ENCODE data around the gene EVA1C.
"Not testable (repeated sequence)": the region's sequence is repeated elsewhere in the genome, so short reads cannot be mapped to it uniquely, and the experiment has no call there.

The EVA1C gene, protein sequence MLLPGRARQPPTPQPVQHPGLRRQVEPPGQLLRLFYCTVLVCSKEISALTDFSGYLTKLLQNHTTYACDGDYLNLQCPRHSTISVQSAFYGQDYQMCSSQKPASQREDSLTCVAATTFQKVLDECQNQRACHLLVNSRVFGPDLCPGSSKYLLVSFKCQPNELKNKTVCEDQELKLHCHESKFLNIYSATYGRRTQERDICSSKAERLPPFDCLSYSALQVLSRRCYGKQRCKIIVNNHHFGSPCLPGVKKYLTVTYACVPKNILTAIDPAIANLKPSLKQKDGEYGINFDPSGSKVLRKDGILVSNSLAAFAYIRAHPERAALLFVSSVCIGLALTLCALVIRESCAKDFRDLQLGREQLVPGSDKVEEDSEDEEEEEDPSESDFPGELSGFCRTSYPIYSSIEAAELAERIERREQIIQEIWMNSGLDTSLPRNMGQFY

DNA sequence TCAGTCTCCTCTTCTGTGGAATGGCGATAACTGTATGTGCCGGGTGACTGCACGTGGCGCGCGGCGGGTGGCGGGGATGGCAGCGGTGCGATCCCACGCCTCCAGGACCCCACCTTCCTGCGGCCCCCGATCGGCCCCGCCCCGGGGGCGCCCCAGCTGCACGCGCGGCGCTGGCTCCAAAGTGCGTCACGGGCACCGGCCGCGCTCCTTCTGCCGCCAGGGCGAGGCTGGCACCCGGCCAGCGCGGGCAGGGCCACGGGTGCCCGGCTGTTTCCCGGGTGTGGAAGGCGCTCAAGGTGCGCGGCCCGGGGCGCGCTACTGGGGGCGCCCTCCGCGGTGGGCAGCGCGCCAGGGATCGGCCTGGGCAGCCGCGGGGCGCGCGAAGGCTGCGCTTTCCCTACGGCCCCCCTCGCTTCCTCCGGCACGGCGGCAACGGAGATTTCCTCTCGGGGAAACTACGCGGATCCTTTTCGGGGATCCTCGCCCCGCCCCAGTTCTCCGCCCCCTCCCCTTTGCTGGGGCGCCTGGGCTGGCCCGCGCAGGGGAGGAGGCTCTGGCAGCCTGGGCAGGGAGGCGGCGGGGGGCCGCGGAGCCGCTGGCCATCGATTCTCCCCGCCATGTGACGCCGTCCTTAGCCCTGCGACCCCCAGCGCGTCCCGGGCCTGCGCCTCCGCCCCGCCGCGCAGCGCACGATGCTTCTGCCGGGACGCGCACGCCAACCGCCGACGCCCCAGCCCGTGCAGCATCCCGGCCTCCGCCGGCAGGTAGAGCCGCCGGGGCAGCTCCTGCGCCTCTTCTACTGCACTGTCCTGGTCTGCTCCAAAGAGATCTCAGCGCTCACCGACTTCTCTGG lies at the start of gene EVA1C:
Gene EVA1C (plus strand): TSS at position 545 of the 853 bp plus-strand sequence. CDS start 148 bp downstream, at position 693.
- DNase-seq (ENCODE audit: extremely low read depth in 1 of 2, low read depth in 1 of 2): peak in 1 of 2 donors; percentile 60

DNA sequence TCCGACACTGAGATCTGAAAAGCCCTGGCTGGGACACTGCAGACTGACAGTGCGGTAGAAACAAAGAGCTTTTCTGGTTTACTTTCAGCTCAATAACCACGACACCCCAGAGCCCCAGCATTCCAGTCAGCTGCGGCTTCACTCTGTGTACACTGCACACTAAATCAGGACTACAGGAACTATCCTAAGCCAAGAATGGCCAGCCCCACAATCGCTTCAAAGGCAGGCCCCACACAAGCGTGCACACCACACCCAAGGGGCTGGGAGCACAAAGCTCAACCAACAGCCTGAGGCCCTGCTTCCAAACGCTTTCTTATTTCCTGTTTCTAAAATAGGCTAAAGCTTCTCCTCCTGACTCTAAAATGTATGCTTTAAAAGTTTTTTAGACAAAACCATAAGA lies 48.1 kb upstream of the EVA1C start:
- DNase-seq (ENCODE audit: extremely low read depth in 1 of 2, low read depth in 1 of 2): no peak

DNA sequence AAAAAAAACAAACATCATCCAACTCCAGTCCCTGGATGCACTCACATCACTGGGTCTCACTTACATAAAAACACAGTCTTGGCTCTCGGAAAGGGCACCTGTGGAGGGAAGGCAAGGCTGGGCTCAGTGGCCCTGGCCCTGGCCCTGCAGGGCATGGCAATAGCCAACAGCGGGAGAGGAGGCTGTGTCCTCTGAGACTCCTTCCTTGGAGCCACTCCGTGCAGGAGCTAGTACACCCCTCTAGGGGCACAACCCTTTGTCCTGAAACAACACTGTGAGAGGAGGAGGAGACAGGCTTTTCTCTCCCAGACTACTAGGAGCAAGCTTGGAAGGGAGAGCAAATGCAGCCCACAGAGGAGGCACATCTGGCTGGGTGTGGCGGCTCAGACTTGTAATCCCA lies 47.7 kb upstream of the EVA1C start:
- DNase-seq (ENCODE audit: extremely low read depth in 1 of 2, low read depth in 1 of 2): no peak

DNA sequence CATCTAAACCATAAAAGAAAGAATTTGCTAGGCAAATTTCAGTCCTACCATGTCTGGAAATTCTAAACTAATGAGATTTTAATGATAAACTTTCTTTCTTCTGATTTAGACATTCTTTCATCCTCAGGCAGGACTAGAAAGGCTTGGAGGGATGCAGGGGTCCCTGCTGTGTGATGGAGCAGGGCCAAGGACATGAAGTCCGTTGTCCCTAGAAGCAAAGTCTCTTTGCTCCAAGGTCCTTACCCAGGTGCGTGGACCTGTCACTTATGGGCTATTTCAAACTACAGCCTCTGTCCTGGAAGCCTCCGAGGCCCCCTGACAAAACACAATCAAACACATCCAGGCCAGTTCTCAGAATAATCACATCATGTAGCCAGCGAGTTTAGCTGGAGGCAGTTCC lies 46.3 kb upstream of the EVA1C start:
- no peak for DNase-seq (ENCODE audit: extremely low read depth in 1 of 2, low read depth in 1 of 2)

DNA sequence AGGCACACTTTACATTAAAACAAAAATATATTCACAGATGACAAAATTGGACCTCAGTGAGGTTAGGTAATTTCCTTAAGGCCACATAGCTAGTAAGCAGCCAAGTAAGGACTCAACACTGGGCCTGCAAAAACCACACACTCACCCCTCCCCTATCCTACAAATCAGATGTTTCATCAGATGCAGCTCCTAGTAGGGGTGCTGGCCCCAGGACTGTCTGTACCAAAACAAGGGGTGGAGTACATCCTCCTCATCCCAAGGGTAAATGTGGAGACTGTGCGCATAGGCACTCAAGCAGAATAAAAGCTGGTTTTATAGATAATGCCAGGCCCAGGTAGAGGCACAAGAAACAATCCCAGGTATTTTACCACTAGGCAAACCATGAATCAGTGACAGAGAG lies 45.3 kb upstream of the EVA1C start:
- no peak for DNase-seq (ENCODE audit: extremely low read depth in 1 of 2, low read depth in 1 of 2)

DNA sequence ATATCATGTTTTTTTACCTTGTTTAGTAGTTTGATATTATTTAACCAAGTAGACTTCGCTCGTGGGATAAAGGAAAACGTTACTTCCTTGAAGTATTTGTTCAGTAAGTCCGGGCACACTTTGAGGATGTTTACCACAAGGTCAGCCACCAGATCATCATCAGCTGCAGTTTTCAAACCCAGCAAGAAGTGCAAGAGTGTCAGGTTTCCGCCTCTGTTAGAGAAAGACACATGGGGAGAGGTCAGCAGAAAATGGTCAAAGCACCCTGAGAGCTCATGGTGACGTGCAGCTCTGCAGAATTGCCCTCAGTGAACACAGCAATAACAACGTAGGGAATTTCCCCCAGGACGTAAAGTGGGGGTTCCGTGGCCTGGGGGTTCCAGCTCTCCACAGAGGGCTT lies 44.1 kb upstream of the EVA1C start:
- no peak for DNase-seq (ENCODE audit: extremely low read depth in 1 of 2, low read depth in 1 of 2)

DNA sequence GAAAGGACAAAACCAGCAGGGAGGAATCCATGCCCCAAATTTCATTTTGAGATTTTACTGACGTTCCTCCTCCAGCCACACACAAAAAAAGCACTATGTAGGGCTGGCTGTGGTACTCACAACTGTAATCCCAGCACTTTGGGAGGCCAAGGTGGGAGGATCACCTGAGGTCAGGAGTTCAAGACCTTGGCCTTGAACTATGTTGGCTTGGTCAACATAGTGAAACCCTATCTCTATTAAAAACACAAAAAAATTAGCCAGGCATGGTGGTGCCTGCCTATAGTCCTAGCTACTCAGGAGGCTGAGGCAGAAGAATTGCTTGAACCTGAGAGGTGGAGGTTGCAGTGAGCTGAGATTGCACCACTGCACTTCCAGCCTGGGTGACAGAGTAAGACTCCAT lies 43.5 kb upstream of the EVA1C start:
- not testable (repeated sequence) for DNase-seq (ENCODE audit: extremely low read depth in 1 of 2, low read depth in 1 of 2)

DNA sequence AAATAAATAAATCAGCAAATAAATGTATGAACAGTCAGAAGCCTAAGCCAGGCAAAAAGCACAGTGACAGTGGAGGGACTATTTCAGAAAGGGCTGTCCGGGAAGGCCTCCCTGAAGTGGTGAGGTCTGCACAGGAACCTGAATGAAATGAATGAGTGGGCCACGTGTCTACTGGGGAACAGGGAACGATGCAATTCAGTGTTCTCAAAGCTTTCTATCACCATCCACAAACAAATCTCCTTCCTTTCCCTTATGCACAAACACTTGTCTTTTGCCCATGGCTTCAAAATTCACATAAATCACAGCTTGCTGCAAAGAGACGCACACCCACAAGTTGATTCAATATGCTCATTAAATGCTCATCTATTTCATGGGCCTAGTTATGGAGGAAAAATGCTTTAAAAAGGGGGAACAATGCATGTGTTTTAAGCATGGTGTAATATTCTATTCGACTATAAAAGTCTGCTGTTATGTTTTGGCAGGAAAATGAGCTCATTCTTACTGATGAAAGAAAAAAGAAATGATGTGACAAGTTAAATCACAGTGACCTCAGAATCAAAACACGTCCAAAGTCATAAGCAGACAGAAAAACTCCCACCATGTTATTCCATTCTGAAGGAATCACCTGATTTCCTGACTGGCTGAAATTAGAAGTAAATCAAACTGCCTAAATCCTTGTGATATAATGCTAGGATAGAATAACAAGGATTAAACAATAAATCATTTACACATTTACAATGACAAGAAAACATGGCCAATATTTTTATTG lies 41.3 kb upstream of the EVA1C start:
- no peak for DNase-seq (ENCODE audit: extremely low read depth in 1 of 2, low read depth in 1 of 2)

DNA sequence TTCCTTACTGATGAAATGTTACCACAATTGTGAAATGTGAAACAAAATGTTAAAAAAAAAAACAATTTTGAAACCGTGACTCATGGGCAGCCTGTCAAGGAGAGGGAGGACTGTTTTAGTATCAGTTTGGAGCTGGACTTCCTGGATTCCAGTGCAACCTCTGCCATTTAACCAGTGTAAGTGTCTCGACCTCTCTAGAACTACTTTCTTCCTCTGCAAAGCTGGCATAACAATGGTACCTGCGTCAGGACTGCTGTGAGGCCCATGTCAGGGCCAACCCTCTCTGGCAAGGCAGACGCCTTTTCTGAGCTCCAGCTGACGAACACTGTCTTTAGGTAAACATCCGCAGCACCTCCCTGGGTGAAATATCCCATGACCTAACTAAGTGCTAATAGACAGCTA lies 40.6 kb upstream of the EVA1C start:
- no peak for DNase-seq (ENCODE audit: extremely low read depth in 1 of 2, low read depth in 1 of 2)

DNA sequence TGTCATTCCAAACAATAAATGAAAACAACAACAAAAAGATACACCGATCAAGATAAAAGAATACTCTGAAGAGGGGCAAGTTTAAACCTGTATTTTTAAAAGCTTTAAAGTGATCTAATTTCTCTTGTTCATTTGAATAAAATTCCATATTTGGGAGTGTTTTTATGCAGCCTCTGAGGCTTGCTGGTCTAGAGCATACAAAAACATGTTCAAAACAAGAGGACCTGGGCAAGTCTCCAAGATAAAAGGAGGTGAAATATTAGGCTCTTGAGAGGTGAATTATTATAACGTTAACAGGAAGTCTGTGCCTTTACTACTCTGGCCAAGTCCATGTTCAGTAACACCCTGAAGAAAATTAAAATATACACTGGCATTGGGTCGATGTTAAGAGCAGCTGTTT lies 39.8 kb upstream of the EVA1C start:
- no peak for DNase-seq (ENCODE audit: extremely low read depth in 1 of 2, low read depth in 1 of 2)

DNA sequence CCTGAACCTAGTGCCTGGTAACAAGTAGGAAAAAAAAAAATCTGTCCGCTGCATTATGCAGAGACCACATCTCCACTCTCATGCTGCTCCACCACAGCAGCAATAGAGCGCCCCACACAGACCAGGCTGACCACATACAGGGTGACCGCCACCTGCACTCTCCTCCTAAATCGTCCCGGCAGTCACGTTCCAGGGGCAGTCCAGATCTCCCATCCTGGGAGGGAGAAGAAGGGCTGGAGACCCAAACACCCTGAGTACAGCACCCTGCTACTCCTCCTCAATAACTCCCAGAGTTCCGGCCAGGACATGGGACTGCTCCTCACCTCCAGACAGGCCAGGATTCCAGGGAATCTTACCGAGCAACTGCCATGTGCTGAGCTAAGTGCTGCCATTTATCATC lies 35.0 kb upstream of the EVA1C start:
- no peak for DNase-seq (ENCODE audit: extremely low read depth in 1 of 2, low read depth in 1 of 2)

DNA sequence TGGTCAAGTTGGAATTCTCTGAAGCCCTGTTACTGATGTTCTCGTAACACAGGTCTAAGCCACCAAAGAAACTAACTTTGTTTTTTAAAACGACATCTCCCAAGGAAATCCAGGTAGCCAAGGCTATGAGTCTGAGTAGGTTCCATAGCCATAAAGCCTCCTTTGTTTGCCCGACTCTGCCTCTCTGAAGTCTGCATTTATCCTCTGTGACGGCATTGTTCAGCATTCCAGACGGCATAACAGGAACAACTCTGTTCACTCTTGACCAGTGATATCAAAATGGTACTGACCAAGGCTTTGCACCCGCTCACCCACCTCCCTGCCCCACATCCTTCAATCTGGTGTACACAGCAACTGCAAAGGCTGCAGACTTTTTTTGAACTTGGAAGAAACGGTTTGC lies 34.5 kb upstream of the EVA1C start:
- no peak for DNase-seq (ENCODE audit: extremely low read depth in 1 of 2, low read depth in 1 of 2)

DNA sequence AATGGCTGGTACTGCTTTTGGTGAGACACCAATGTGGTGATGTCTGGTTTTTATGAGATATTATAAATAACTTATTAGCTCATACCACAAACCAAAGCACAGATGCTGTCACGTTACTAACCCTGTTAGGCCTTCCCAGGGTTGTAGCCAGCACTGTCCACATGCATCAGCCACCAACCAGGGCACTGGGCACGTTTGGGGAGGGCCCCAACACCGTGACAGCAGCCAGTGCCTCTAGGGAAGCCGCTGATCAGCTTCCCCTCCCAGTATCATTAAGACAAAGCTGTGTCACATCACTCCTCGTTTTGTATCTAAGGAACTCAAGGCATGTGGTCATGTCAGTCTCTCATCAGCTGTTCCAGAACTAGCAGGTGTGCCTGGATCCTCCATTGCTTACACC lies 33.5 kb upstream of the EVA1C start:
- DNase-seq (ENCODE audit: extremely low read depth in 1 of 2, low read depth in 1 of 2): no peak

DNA sequence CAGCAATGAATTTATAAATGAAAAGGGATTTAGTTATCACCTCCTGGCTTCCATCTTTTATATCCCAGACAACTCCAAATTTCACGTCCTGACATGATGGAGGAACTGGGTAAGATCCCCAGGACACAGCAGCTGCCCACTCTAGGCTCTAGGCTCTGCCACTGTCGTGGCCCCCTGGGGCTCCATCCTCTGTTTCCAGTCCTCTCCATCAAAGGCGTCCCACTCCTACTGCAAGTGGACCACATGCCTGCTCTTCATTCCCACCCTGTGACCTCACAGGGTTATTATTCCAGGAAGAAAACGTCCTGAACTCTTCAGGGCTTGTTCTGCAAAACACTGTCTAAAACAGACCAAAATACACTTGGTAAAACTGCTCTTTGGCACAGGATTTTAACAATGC lies 31.6 kb upstream of the EVA1C start:
- DNase-seq (ENCODE audit: extremely low read depth in 1 of 2, low read depth in 1 of 2): no peak

DNA sequence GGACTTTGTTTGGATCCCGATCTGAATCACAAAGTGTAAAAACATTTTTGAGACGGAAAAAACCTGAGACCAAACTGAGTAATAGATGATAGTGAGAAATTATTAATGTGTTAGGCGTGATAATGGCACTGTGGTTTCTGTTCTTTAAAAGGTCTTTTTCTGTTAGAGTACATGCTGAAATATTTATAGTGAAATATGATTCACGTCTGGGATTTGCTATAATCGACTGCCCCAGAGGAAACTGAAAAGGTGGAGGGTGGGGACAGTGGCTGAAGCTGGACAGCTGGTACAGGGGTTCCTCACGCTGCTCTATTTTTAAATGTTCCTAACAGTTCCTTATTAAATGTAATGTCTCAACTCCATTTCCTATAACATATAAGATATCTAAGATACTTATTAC lies 30.9 kb upstream of the EVA1C start:
- DNase-seq (ENCODE audit: extremely low read depth in 1 of 2, low read depth in 1 of 2): no peak

DNA sequence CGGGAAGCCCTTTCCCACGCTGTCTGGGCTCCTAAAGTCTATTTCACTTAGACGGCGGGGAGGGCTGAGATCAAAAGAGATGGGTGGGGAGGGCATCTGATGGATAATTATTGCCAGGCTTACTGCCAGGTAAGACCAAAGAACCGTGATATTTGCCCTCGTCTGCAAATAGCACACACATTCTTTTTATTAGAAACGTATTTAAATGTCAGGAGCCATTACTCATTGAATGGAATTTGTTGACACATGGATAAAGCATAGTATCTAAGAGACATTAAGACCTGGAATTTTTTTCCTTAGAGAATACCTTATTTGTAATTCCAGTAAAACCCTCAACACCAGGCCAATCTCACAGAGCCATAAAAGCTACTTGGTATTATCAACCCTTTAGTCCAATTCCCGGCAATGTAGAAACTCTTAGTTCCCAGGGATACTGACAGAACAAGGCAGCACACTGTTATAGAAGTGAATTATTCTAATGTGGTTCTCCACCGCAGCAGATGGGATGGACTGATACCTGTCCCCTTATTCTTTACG lies 30.3 kb upstream of the EVA1C start:
- no peak for DNase-seq (ENCODE audit: extremely low read depth in 1 of 2, low read depth in 1 of 2)

DNA sequence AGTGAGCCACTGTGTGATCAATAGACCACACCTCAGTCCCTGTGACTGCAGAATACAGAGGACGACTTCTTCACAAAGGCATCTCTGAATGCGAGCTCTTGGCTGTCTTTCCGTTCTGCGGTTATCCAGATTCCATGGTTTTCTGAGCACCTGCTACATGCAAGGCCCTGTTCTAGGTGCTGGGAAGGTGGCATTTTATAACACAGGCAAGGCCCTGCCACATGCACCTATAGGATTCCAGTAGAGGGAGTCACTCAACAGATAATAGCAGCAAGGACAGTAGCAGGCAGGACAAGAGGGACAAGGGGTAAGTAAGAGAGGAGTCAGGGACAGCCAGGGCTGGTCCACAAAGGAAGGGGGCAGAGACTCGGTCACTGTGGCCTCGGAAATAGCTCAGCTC lies 28.7 kb upstream of the EVA1C start:
- DNase-seq (ENCODE audit: extremely low read depth in 1 of 2, low read depth in 1 of 2): no peak

DNA sequence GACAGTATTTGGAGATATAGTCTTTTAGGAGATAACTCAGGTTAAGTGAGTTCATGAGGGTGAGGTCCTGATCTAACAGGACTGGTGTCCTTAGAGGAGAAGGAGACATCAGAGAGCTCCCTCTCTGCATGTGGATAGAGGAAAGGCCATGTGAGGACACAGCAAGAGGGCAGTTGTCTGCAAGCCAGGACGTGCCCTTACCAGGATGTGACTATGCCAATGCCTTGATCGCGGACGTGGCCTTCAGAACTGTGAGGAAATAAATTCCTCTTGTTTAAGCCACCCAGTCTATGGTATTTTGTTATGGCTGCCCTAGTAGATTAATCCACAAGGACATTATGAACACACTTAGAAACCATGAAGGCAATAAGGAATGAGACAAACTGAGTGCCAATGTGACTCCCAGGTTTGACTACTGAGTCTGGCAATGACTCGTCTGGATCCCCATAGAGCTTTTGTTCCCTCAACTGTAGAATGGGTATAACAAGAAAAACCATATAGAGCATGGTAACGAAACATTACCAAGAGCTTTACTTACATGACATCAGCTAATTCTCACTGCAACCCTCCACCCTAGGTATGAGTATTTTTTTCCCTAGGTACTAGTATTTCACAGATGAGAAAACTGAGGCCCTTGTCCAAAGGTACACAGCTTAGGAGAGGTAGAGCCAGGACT lies 26.2 kb upstream of the EVA1C start:
- DNase-seq (ENCODE audit: extremely low read depth in 1 of 2, low read depth in 1 of 2): no peak

DNA sequence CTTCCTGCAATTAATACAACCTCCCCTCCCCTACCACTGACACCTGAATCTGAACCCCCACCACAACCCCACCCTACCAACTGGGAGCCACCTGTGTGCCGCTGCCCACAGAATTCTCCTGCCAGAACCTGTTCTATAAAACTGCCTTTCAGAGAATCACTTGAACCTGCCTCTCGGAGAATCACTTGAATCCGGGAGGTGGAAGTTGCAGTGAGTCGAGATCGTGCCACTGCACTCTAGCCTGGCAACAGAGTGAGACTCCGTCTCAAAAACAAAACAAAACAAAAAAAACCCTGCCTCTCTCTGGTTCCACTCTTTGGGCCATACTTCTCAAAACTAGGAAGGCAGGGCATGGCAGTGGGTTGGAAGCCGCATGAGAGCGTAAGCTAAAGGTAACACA lies 25.4 kb upstream of the EVA1C start:
- DNase-seq (ENCODE audit: extremely low read depth in 1 of 2, low read depth in 1 of 2): no peak

DNA sequence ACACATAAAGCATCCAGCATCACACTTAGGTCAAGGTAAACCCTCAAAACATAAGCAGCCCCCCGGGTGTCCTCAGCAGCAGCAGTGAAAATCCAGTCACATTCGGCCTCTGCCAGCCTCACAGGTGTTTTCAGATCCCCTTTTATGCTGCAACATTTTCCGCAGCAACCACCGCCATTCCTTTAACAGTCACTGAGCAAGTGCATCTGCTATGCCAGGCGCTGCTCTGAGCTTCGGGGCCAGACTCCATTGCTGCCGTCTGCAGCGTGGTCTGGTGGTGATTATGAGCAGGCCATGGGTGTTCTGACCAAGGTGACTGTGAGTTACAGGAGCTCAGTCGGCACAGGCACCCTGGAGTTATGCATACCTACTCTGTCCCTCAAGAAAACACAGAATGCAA lies 24.2 kb upstream of the EVA1C start:
- no peak for DNase-seq (ENCODE audit: extremely low read depth in 1 of 2, low read depth in 1 of 2)
